Activated CD4-positive, alpha-beta T cell treated with anti-CD3 and anti-CD28 coated beads for 36 hours (primary cell): ENCODE data around the gene SLC35G3. TPM values are rescaled to one million over a fixed set of nuclear protein-coding genes. Genes with fewer than 3 reads are reported as not detected.
"Not testable (repeated sequence)": the region's sequence is repeated elsewhere in the genome, so short reads cannot be mapped to it uniquely, and the experiment has no call there.

Source experiments
- ATAC-seq: fragments of 200-7000 bp; cut with Tn5 transposase; one replicate; pipeline ENCODE4 v1.10.0; 2021; ENCODE audit warnings: mild to moderate bottlenecking, moderate library complexity
- CTCF ChIA-PET: fragments of 350-600 bp; sonication (Branson Sonifier 250); formaldehyde crosslinking; loops from one replicate; lab custom pipeline; 2021; ENCODE audit warnings: antibody characterized with exemption; lab: Charles Lee
- POLR2A ChIA-PET: fragments of 350-600 bp; sonication (Branson Sonifier 250); formaldehyde crosslinking; loops from one replicate; lab custom pipeline; 2021; ENCODE audit warnings: antibody characterized with exemption, inconsistent platforms; lab: Charles Lee
- DNase-seq: peaks from one replicate; pipeline ENCODE4 v3.0.0-alpha.2; 2020
- H3K27ac Mint-ChIP-seq: one replicate; pipeline ENCODE4 v1.8.0; 2021; ENCODE audit warnings: mixed read lengths
- H3K27me3 Mint-ChIP-seq: one replicate; pipeline ENCODE4 v1.8.0; 2021; ENCODE audit warnings: mixed read lengths
- H3K36me3 Mint-ChIP-seq: one replicate; pipeline ENCODE4 v1.8.0; 2021; ENCODE audit warnings: low read depth, mixed read lengths
- H3K4me1 Mint-ChIP-seq: one replicate; pipeline ENCODE4 v1.8.0; 2021; ENCODE audit warnings: mixed read lengths
- H3K4me3 Mint-ChIP-seq: one replicate; pipeline ENCODE4 v1.8.0; 2021; ENCODE audit warnings: mild to moderate bottlenecking, moderate library complexity, mixed read lengths
- H3K9me3 Mint-ChIP-seq: one replicate; pipeline ENCODE4 v1.8.0; 2021; ENCODE audit warnings: low read depth, mixed read lengths
- intact Hi-C, 2 experiments: fragments of 100-400 bp; cut with DNase I in 1 of 2; cut with micrococcal nuclease in 1 of 2; formaldehyde crosslinking; loops; one replicate each; pipeline versions ENCODE4 v1.14.2 to v1.15.1; 2022 to 2024; cut with DNase I, micrococcal nuclease
- total RNA-seq, 2 experiments: library from RNA; stranded (reverse); gene quantifications; one replicate each; pipeline ENCODE4 v1.2.3, GENCODE V29; 2021

SLC35G3 gene
- total RNA-seq, 2 experiments from 2014 or later, result not detected

GRCh38 chr17:35235917-35236316 lies 41.7 kb upstream of the SLC35G3 start:
- intact Hi-C loops, result no loop called here
- POLR2A ChIA-PET, result no interaction called here
- Mint-ChIP-seq H3K27me3 (no peaks in the 10 kb centered on the region), H3K9me3 (no peaks in the 10 kb centered on the region), H3K27ac (no peak overlapping the region), H3K36me3 (peaks cover 4% of the 10 kb centered on the region), H3K4me1 (peaks cover 82% of the 10 kb centered on the region), H3K4me3 (no peak overlapping the region)
- ATAC-seq (no peak), DNase-seq (no peak)
- CTCF ChIA-PET, result interaction anchor here (0.7 to 1.4 kb wide), 4 partner anchors 12 to 76 kb away, joined by 3 to 4 read pairs (median 4); no protein-coding TSS in a partner anchor

GRCh38 chr17:35235289-35235688 lies 41.1 kb upstream of the SLC35G3 start:
- H3K36me3 Mint-ChIP-seq, result peaks cover 9% of the 10 kb centered on the region
- CTCF ChIA-PET, result interaction anchor here (0.7 to 1.4 kb wide), 4 partner anchors 11 to 77 kb away, joined by 3 to 4 read pairs (median 4); no protein-coding TSS in a partner anchor
- peaks cover 81% of the 10 kb centered on the region for H3K4me1 Mint-ChIP-seq
- ATAC-seq (peak; percentile 42), DNase-seq (no peak)
- H3K9me3 Mint-ChIP-seq, result no peaks in the 10 kb centered on the region
- no peaks in the 10 kb centered on the region for H3K27me3 Mint-ChIP-seq
- intact Hi-C loops, result no loop called here
- POLR2A ChIA-PET, result interaction anchor here (0.8 kb wide), 1 partner anchor 8 kb away, joined by 3 read pairs; no protein-coding TSS in a partner anchor
- H3K4me3 Mint-ChIP-seq, result no peak overlapping the region
- peak overlapping the region; percentile 65 for H3K27ac Mint-ChIP-seq

GRCh38 chr17:35234315-35234714 lies 40.1 kb upstream of the SLC35G3 start:
- Mint-ChIP-seq H3K4me1 (peaks cover 80% of the 10 kb centered on the region), H3K36me3 (peaks cover 11% of the 10 kb centered on the region)
- H3K27me3 Mint-ChIP-seq, H3K4me3 Mint-ChIP-seq, H3K27ac Mint-ChIP-seq, DNase-seq, H3K9me3 Mint-ChIP-seq, ATAC-seq, intact Hi-C loops: not testable (repeated sequence)
- ChIA-PET CTCF (interaction anchor here (1.2 kb wide), 1 partner anchor 10 kb away, joined by 3 read pairs; no protein-coding TSS in a partner anchor), POLR2A (interaction anchor here (0.5 kb wide), 1 partner anchor 150 kb away, joined by 3 read pairs; no protein-coding TSS in a partner anchor)

- CTCF ChIA-PET, result no interaction called here
- Mint-ChIP-seq H3K36me3 (peaks cover 7% of the 10 kb centered on the region), H3K27ac (no peak overlapping the region), H3K27me3 (no peaks in the 10 kb centered on the region), H3K4me3 (no peak overlapping the region), H3K9me3 (no peaks in the 10 kb centered on the region), H3K4me1 (peaks cover 54% of the 10 kb centered on the region)
- ATAC-seq (no peak), DNase-seq (no peak)
- POLR2A ChIA-PET, result interaction anchor here (0.6 kb wide), 1 partner anchor 171 kb away, joined by 3 read pairs; no protein-coding TSS in a partner anchor
- intact Hi-C loops, result no loop called here
Observed at GRCh38 chr17:35229638-35230037, 35.4 kb upstream of the SLC35G3 start.

- peak; percentile 72 for ATAC-seq
- POLR2A ChIA-PET, result interaction anchor here (0.5 to 0.7 kb wide), 2 partner anchors 8 to 14 kb away, joined by 3 read pairs; no protein-coding TSS in a partner anchor
Observed at GRCh38 chr17:35227546-35227945, 33.4 kb upstream of the SLC35G3 start.

GRCh38 chr17:35224436-35224835 lies 30.2 kb upstream of the SLC35G3 start:
- POLR2A ChIA-PET, result interaction anchor here (0.8 kb wide), 1 partner anchor 14 kb away, joined by 6 read pairs; no protein-coding TSS in a partner anchor
- CTCF ChIA-PET, result interaction anchor here (0.9 to 1.0 kb wide), 2 partner anchors 11 to 18 kb away, joined by 3 to 5 read pairs; partner anchors contain the start of gene SLFN5
- ATAC-seq (peak; percentile 49), DNase-seq (no peak)
- Mint-ChIP-seq H3K27ac (no peak overlapping the region), H3K4me1 (peaks cover 44% of the 10 kb centered on the region), H3K36me3 (peaks cover 17% of the 10 kb centered on the region), H3K27me3 (no peaks in the 10 kb centered on the region), H3K4me3 (no peak overlapping the region), H3K9me3 (peaks cover 13% of the 10 kb centered on the region)
- intact Hi-C loops, result no loop called here

More at GRCh38 chr17:35227546-35227945, 33.4 kb upstream of the SLC35G3 start:
- intact Hi-C loops, result no loop called here
- DNase-seq, result no peak
- CTCF ChIA-PET, result interaction anchor here (0.7 to 2.1 kb wide), 2 partner anchors 11 to 108 kb away, joined by 3 to 11 read pairs; no protein-coding TSS in a partner anchor
- H3K36me3 Mint-ChIP-seq, result peaks cover 15% of the 10 kb centered on the region
- H3K27ac Mint-ChIP-seq, result no peak overlapping the region
- H3K9me3 Mint-ChIP-seq, result peaks cover 7% of the 10 kb centered on the region
- H3K27me3 Mint-ChIP-seq, result no peaks in the 10 kb centered on the region
- H3K4me3 Mint-ChIP-seq, result no peak overlapping the region
- peaks cover 47% of the 10 kb centered on the region for H3K4me1 Mint-ChIP-seq

GRCh38 chr17:35222452-35222851 lies 28.3 kb upstream of the SLC35G3 start:
- no peaks in the 10 kb centered on the region for H3K27me3 Mint-ChIP-seq
- no peak overlapping the region for H3K4me3 Mint-ChIP-seq
- ChIA-PET CTCF (interaction anchor here (0.6 to 1.9 kb wide), 3 partner anchors 16 to 20 kb away, joined by 3 to 5 read pairs (median 4); partner anchors contain the start of gene SLFN5), POLR2A (interaction anchor here (0.6 kb wide), 1 partner anchor 17 kb away, joined by 4 read pairs; no protein-coding TSS in a partner anchor)
- intact Hi-C loops, result no loop called here
- peaks cover 13% of the 10 kb centered on the region for H3K9me3 Mint-ChIP-seq
- peaks cover 49% of the 10 kb centered on the region for H3K4me1 Mint-ChIP-seq
- H3K27ac Mint-ChIP-seq, result no peak overlapping the region
- H3K36me3 Mint-ChIP-seq, result peaks cover 17% of the 10 kb centered on the region
- ATAC-seq (no peak), DNase-seq (no peak)

GRCh38 chr17:35218915-35219314 lies 24.7 kb upstream of the SLC35G3 start:
- DNase-seq (no peak), ATAC-seq (no peak)
- intact Hi-C loops, result loop anchor here (5.0 to 10.0 kb wide), 3 partner anchors 77 to 254 kb away; partner anchors contain the start of genes CCT6B (in 1 of the 2), NLE1 (in 1 of the 2), SLFN11 (in 1 of the 2) and ZNF830 (in 1 of the 2)
- Mint-ChIP-seq H3K27ac (peak overlapping the region; percentile 95), H3K4me3 (peak overlapping the region; percentile 57), H3K9me3 (peaks cover 11% of the 10 kb centered on the region), H3K4me1 (peaks cover 63% of the 10 kb centered on the region), H3K27me3 (no peaks in the 10 kb centered on the region), H3K36me3 (peaks cover 17% of the 10 kb centered on the region)
- POLR2A ChIA-PET, result interaction anchor here (0.6 kb wide), 1 partner anchor 21 kb away, joined by 4 read pairs; no protein-coding TSS in a partner anchor
- CTCF ChIA-PET, result interaction anchor here (0.6 to 1.0 kb wide), 4 partner anchors 22 to 100 kb away, joined by 3 read pairs; partner anchors contain the start of gene SLFN5

GRCh38 chr17:35217107-35217506 lies 22.9 kb upstream of the SLC35G3 start:
- intact Hi-C loops, result loop anchor here (5.0 to 10.0 kb wide), 3 partner anchors 75 to 252 kb away; partner anchors contain the start of genes CCT6B (in 1 of the 2), NLE1 (in 1 of the 2), SLFN11 (in 1 of the 2) and ZNF830 (in 1 of the 2)
- CTCF ChIA-PET, result interaction anchor here (0.9 kb wide), 1 partner anchor 26 kb away, joined by 4 read pairs; the partner anchor contains the start of gene SLFN5
- Mint-ChIP-seq H3K9me3 (peaks cover 8% of the 10 kb centered on the region), H3K36me3 (peaks cover 7% of the 10 kb centered on the region), H3K27me3 (no peaks in the 10 kb centered on the region), H3K4me1 (peaks cover 81% of the 10 kb centered on the region), H3K4me3 (no peak overlapping the region), H3K27ac (peak overlapping the region; percentile 4)
- POLR2A ChIA-PET, result no interaction called here
- no peak for ATAC-seq
- no peak for DNase-seq

GRCh38 chr17:35214631-35215273 lies 20.6 kb upstream of the SLC35G3 start:
- peak overlapping the region; percentile 49 for H3K4me3 Mint-ChIP-seq
- H3K27me3 Mint-ChIP-seq, result no peaks in the 10 kb centered on the region
- POLR2A ChIA-PET, result interaction anchor here (0.5 to 2.0 kb wide), 6 partner anchors 24 to 362 kb away, joined by 3 to 11 read pairs (median 4); partner anchors contain the start of gene SLFN5
- ATAC-seq (peak; percentile 67), DNase-seq (peak; percentile 54)
- H3K27ac Mint-ChIP-seq, result peak overlapping the region; percentile 80
- intact Hi-C loops, result loop anchor here (1.0 to 10.0 kb wide), 13 partner anchors 28 to 594 kb away; partner anchors contain the start of genes AP2B1 (in 1 of the 2), CCT6B (in 1 of the 2), NLE1 (in 1 of the 2) and RFFL (in 1 of the 2)
- peaks cover 85% of the 10 kb centered on the region for H3K4me1 Mint-ChIP-seq
- peaks cover 8% of the 10 kb centered on the region for H3K9me3 Mint-ChIP-seq
- H3K36me3 Mint-ChIP-seq, result no peaks in the 10 kb centered on the region
- CTCF ChIA-PET, result interaction anchor here (0.5 to 2.5 kb wide), 10 partner anchors 9 to 365 kb away, joined by 3 to 8 read pairs (median 3); no protein-coding TSS in a partner anchor
